ENCODE results near the gene MEIOC.
"Not testable (repeated sequence)": the region's sequence is repeated elsewhere in the genome, so short reads cannot be mapped to it uniquely, and the experiment has no call there.

The MEIOC gene

GRCh38 chr17:44648963-44649362, 7.3 kb upstream of the MEIOC start:
- no peak for FAIRE-seq

- no peak for FAIRE-seq
Observed at GRCh38 chr17:44651228-44651627, 5.0 kb upstream of the MEIOC start.

- FAIRE-seq, result no peak
Observed at GRCh38 chr17:44652727-44653126, 3.5 kb upstream of the MEIOC start.

GRCh38 chr17:44653384-44653783, 2.9 kb upstream of the MEIOC start:
- FAIRE-seq, result no peak

- no peak for FAIRE-seq
Observed at GRCh38 chr17:44653954-44654353, 2.3 kb upstream of the MEIOC start.

- FAIRE-seq, result no peak
Observed at GRCh38 chr17:44661835-44662234, 5.6 kb downstream of the MEIOC start.

- no peak for FAIRE-seq
Observed at GRCh38 chr17:44663095-44663494, 6.8 kb downstream of the MEIOC start.

GRCh38 chr17:44664867-44665266, 8.6 kb downstream of the MEIOC start:
- FAIRE-seq, result no peak

GRCh38 chr17:44666006-44666405, 9.7 kb downstream of the MEIOC start:
- FAIRE-seq, result no peak

- FAIRE-seq, result no peak
Observed at GRCh38 chr17:44672479-44673093, 16.3 kb downstream of the MEIOC start.

GRCh38 chr17:44673893-44674292, 17.6 kb downstream of the MEIOC start:
- FAIRE-seq, result no peak

GRCh38 chr17:44677136-44677535, 20.9 kb downstream of the MEIOC start:
- no peak for FAIRE-seq

- FAIRE-seq, result not testable (repeated sequence)
Observed at GRCh38 chr17:44683303-44683702, 27.0 kb downstream of the MEIOC start.

GRCh38 chr17:44687756-44688155, 31.5 kb downstream of the MEIOC start:
- FAIRE-seq, result no peak

GRCh38 chr17:44688200-44688599, 31.9 kb downstream of the MEIOC start:
- FAIRE-seq, result no peak

- no peak for FAIRE-seq
Observed at GRCh38 chr17:44688675-44689476, 32.6 kb downstream of the MEIOC start.

GRCh38 chr17:44689477-44690217, 33.4 kb downstream of the MEIOC start, which contains the start of gene CCDC43:
Gene CCDC43 (minus strand): TSS chr17:44689776. CDS start chr17:44689753, 23 bp downstream.
- no peak for FAIRE-seq

GRCh38 chr17:44690746-44691306, 34.6 kb downstream of the MEIOC start:
- not testable (repeated sequence) for FAIRE-seq

GRCh38 chr17:44693609-44694008, 37.3 kb downstream of the MEIOC start:
- no peak for FAIRE-seq

GRCh38 chr17:44700288-44700687, 44.0 kb downstream of the MEIOC start:
- FAIRE-seq, result not testable (repeated sequence)

GRCh38 chr17:44707755-44708400, 51.6 kb downstream of the MEIOC start:
- no peak for FAIRE-seq

- no peak for FAIRE-seq
Observed at GRCh38 chr17:44708401-44709263, 52.4 kb downstream of the MEIOC start, which contains the start of gene DBF4B. Gene DBF4B (plus strand): TSS chr17:44708665. CDS start chr17:44708821, 156 bp downstream.

Data from colon (tissue), 2 donors.